ENCODE results near the gene SLC16A8.
"Not testable (repeated sequence)": the region's sequence is repeated elsewhere in the genome, so short reads cannot be mapped to it uniquely, and the experiment has no call there.

The SLC16A8 gene

DNA sequence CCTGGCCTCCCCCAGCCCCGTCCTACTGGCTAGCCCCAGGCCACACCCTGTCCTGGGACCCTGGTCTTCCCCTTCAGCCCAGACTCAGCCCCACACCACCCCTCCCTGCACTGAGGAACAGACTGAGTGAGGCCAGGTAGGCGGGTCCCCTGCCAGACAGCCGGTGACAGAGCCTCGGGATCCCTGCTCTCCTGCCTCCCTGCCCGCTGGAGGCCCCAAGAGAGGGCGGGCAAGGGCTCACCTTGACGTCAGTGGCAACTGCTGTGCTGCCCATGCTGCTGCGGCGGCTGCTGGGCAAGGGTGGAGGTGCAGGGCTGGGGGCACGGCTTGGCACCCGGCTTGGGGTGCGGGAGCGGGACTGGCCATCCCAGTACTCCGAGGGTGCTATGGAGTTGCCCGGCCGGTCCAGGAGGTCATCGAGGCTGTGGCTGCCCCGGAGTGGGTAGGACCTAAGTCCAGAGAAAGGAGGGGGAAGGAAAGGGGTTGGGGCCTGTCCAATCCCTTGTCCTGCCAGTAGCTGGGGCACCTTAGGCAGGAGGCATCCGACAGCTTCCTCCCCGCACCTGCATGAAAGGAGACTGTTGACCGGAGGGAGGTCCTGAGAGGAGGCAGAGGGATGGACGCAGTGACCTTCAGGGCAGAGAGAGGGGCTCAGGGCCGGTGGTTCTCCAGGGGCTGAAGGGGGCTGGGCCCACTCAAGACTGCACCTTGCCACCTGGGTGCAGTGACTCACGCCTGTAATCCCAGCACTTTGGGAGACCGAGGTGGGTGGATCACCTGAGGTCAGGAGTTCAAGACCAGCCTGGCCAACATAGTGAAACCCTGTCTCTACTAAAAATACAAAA, 2.2 kb upstream of the SLC16A8 start:
- no peak for DNase-seq (ENCODE audit: low spot score)

- DNase-seq (ENCODE audit: low spot score) = no peak
Observed at GRCh38 chr22:38085501-38085900, 1.5 kb upstream of the SLC16A8 start.

GRCh38 chr22:38085056-38085455, 1.1 kb upstream of the SLC16A8 start:
- DNase-seq (ENCODE audit: low spot score) = no peak

GRCh38 chr22:38082986-38083710, 836 bp downstream of the SLC16A8 start:
- no peak for DNase-seq (ENCODE audit: low spot score)

DNA sequence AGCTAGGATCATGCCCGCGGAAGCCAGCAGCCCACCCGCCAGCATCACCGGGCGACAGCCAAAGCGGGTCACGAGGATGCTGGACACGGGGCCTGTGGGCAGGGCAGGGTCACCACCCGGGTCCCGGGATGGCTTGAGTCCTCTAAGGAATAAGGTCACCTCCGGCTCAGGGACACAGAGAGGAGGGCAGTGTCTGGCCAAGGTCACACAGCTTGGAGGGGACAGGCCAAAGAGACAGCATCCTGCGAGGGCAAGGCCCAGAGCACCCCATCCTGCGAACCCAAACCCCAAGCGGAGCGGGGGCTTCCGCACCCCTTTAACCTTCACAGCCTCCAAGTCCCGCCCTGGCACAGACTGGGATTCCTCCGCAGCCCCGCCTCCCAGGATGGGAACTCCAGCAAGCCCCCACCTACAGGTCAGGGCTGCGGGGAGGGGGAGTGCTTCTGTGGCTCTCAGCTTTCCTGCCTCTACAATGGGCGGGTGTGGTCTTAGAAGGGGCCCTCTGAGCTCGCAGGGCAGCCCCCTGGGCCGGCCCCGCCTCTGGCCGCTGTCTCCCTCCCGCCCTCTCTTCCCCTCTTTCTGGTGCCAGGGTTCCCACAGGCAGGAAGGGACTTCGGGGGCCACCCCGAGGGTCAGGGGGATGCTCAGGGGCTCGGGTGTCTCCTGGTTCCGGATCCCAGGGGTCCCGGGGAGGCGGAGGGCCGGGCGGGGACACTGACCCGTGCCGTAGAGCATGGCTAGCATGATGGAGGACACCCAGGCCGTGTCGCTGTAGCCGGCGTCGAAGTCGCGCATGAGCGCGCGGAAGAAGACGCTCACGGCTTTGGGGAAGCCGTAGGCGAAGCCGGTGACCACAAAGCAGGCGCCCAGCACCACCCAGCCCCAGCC, 1.8 kb downstream of the SLC16A8 start:
- no peak for DNase-seq (ENCODE audit: low spot score)

DNA sequence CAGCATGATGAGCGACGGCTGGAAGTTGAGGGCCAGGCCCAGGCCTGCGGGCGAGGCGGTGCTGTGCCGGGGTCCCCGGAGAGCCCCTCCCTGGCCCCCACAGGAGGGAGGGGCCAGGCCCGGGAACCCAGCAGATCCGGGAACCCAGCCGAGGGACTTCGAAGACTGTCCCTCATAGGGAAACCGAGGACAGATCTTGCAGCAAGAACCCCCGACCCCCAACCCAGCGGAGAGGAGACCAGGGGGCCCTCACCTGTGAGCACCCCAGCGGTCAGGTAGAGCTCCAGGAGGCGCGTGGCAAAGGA, 2.4 kb downstream of the SLC16A8 start:
- DNase-seq (ENCODE audit: low spot score) = no peak

GRCh38 chr22:38080850-38081635, 2.9 kb downstream of the SLC16A8 start:
- peak; percentile 40 for DNase-seq (ENCODE audit: low spot score)

DNA sequence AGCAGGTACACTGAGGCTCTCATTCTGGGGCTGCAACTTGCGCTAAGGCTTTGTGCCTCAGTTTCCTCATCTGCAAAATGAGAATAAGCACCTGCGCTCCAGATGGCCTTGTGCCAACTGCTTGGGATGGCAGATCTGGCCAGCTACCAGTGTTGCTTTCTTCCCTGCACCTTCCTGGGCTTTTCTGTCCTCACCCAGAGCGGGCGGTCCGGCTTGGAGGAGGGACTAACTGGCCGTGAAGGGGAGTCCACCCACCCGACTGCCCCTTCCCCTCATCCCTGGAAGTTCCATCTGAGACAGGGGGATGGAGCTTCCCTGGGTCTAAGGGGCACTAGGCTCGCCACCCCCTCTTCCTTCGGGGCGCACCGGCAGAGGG, 3.5 kb downstream of the SLC16A8 start:
- DNase-seq (ENCODE audit: low spot score) = no peak

- DNase-seq (ENCODE audit: low spot score) = no peak
Observed at GRCh38 chr22:38079804-38080203, 4.2 kb downstream of the SLC16A8 start.

DNA sequence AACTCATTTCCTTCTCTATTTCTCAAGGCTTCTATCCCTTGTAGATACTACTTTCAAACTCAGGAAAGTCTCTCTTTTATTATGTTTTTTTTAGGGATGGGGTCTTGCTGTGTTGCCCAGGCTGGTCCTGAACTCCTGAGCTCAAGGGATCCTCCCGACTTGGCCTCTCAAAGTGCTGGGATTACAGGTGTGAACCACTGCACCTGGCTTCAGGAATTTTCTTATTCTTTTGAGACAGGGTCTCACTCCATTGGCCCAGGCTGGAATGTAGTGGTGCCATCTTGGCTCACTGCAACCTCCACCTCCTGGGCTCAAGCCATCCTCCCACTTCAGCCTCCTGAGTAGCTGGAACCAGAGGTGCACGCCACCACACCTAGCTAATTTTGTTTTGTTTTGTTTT, 4.8 kb downstream of the SLC16A8 start:
- DNase-seq (ENCODE audit: low spot score) = not testable (repeated sequence)

- no peak for DNase-seq (ENCODE audit: low spot score)
Observed at GRCh38 chr22:38078046-38078840, 5.7 kb downstream of the SLC16A8 start.

DNA sequence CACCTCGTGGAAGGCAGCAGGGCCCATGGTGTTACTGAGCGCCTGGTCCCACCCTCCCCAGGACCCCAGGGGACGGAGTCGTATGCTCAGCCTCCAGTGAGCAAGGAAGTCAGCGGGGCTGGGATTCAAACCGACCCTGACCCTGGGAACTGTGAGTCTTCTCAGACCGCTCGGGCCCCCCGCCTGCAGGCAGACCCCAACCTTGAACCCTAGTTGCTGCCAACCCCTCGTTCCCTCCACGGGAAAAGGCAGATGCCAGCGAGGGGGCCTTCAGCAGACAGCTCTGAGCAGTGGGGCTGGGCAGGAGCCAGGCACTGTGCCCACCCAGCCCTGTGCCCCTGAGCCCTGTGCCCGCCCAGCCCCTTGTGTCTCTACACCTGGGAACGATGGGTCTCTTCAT, 6.4 kb downstream of the SLC16A8 start:
- DNase-seq (ENCODE audit: low spot score) = no peak

DNA sequence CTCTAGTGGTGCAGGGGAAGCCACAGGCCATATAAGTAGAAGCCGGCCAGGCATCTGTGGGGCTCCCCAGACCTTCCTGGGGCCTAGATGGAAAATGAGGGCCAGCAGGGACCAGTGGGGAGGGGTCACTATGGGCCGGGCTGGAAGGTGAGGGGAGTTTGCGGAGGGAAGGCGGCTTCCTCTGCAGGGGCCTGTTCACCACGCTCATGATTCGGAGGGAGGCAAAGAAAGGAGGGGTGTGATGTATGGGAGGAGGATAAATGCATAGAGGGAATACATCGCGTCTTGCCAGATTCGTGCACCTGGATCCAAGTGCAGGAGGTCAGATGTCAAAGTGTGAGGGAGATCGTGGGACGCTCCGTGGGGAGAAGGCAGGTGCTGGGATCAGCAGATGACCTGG, 6.9 kb downstream of the SLC16A8 start:
- DNase-seq (ENCODE audit: low spot score) = no peak

GRCh38 chr22:38075961-38076360, 8.0 kb downstream of the SLC16A8 start:
- no peak for DNase-seq (ENCODE audit: low spot score)

DNA sequence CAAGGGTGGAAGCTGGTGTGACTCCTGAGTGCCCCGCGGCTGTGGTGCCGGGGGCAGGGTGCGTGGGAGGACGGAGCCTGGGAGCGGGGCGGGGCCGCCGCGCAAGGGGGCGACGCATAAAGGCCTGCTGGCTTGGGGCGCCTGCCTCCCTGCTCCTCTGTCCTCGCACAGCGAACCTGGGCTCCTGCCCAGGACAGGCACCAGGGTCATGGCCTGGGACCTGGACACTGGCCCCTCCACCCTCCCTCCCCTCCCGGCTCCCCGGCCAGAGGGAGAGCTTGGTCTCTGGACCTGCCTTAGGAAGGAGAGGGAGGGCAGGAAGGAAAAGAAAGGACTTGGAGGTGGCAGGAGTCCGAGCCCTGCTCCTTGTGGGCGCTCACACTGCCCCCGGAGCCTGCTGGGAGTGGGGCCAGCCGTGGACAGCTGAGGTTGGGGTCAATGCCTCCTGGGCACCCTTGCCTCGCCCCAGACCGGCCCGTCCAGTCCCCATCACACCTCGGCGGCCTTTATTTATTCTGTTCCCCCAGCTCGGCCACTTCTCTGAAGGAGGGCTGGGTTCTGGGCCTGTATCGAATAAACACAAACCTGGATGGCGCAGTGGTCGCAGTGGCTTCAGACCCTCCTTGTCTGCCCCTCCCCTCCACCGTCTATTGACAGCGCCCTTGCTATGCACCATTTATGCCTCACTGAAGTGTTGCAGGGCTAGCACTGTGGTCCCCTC, 8.7 kb downstream of the SLC16A8 start:
- DNase-seq (ENCODE audit: low spot score) = no peak

GRCh38 chr22:38074181-38075104, 9.5 kb downstream of the SLC16A8 start:
- DNase-seq (ENCODE audit: low spot score) = no peak

DNA sequence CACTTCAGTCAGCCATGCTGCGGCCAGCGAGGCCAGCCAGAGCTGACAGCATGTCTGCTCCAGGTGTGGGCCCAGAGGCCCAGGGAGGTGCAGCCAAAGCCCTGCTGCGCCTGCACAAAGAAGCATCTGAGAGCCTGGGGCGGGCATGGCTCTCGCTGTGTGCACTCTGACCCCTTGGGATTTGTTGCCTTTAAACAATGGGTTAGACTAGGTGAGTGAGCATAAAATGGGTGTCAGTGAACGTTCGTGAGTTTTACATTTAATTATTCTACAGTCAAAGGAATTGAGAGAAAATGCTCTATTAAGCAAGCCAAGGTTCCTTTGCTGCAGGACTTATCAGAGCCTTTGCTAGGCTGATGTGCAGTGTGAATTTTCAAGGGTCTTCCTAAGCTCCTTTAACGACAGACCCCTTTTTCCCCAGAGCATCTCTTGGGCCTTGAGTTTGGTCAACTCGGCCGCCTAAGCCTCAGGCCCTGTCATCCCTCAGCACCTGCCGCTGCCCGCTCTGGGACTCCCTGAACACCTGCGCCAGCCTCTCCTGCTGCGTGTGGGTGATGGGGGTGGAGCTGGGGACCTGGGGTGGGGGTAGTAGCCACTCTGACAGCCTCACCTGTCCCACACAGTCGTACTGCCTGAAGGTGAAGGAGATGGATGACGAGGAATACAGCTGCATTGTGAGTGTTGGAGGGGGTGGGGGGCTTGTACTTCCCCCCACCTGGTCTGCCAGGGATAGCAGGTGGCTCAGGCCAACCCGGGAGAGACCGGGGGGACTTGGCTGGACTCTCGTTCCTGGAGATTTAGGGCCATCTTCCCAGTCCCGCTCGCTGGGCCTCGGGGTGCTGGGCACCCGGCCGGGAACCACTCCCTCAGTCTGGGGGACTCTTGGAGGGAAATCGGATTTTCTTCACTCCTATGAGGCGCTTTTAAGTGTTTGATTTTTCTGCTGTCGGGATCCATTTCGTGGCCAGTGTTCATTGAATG, 10.5 kb downstream of the SLC16A8 start:
- DNase-seq (ENCODE audit: low spot score) = no peak

Measured in kidney tubule cell (primary cell).